HepG2 (cell line): ENCODE measurements around the gene RASA4B. TPM values are rescaled to one million over a fixed set of nuclear protein-coding genes. Genes with fewer than 3 reads are reported as not detected.

Source experiments
- ATF3 ChIP-seq: sonication (generic); formaldehyde crosslinking; IDR thresholded peaks from 2 replicates; pipeline ENCODE4 v1.4.0; 2020; ENCODE audit warnings: missing genetic modification reagents
- CCAR2 ChIP-seq: fragments of 200-400 bp; formaldehyde crosslinking; optimal IDR thresholded peaks from 2 replicates; pipeline ENCODE3; 2018; ENCODE audit warnings: low read depth, mild to moderate bottlenecking, low read length, moderate library complexity
- ETV6 ChIP-seq: sonication (generic); formaldehyde crosslinking; conservative IDR thresholded peaks from 2 replicates; pipeline ENCODE4 v1.4.0; 2020; ENCODE audit warnings: missing genetic modification reagents
- FIP1L1 ChIP-seq: fragments of 200-400 bp; formaldehyde crosslinking; IDR thresholded peaks from 2 replicates; pipeline ENCODE4 v1.6.1; 2018; ENCODE audit warnings: low read depth, mild to moderate bottlenecking, low read length, moderate library complexity, borderline replicate concordance; ENCODE audit not compliant: insufficient read depth
- GFI1 ChIP-seq: sonication (generic); formaldehyde crosslinking; IDR thresholded peaks from 2 replicates; pipeline ENCODE4 v1.5.0; 2020; ENCODE audit warnings: missing genetic modification reagents, mild to moderate bottlenecking, borderline replicate concordance
- HMGXB3 ChIP-seq: sonication (generic); formaldehyde crosslinking; IDR thresholded peaks from 2 replicates; pipeline ENCODE4 v1.4.0; 2020; ENCODE audit warnings: missing genetic modification reagents, borderline replicate concordance
- HOXA9 ChIP-seq: sonication (generic); formaldehyde crosslinking; IDR thresholded peaks from 2 replicates; pipeline ENCODE4 v1.8.1; 2022; ENCODE audit warnings: missing genetic modification reagents, mild to moderate bottlenecking, moderate library complexity, borderline replicate concordance
- KDM5A ChIP-seq: fragments of 200-600 bp; sonication (generic); IDR thresholded peaks from 2 replicates; pipeline ENCODE4 v1.7.0; 2018; ENCODE audit warnings: antibody characterized with exemption, mild to moderate bottlenecking, low read length, borderline replicate concordance
- MAF1 ChIP-seq: sonication (generic); formaldehyde crosslinking; IDR thresholded peaks from 2 replicates; pipeline ENCODE4 v1.5.0; 2020; ENCODE audit warnings: missing genetic modification reagents, borderline replicate concordance
- MATR3 ChIP-seq: sonication (generic); formaldehyde crosslinking; IDR thresholded peaks from 2 replicates; pipeline ENCODE4 v1.4.0; 2020; ENCODE audit warnings: missing genetic modification reagents
- MED13 ChIP-seq: sonication (generic); formaldehyde crosslinking; IDR thresholded peaks from 2 replicates; pipeline ENCODE4 v1.5.0; 2020; ENCODE audit warnings: missing genetic modification reagents
- NFYB ChIP-seq: sonication (generic); formaldehyde crosslinking; IDR thresholded peaks from 2 replicates; pipeline ENCODE4 v1.4.0; 2020; ENCODE audit warnings: missing genetic modification reagents
- PHF21A ChIP-seq: sonication (generic); formaldehyde crosslinking; IDR thresholded peaks from 2 replicates; pipeline ENCODE4 v1.5.0; 2020; ENCODE audit warnings: mild to moderate bottlenecking, missing genetic modification reagents
- PREB ChIP-seq: sonication (generic); formaldehyde crosslinking; IDR thresholded peaks from 2 replicates; pipeline ENCODE4 v1.4.0; 2020; ENCODE audit warnings: missing genetic modification reagents
- RFX1 ChIP-seq: fragments of 450-650 bp; IDR thresholded peaks from 2 replicates; pipeline ENCODE4 v1.6.1; 2017
- SAP130 ChIP-seq: IDR thresholded peaks from 2 replicates; pipeline ENCODE4 v1.6.1; 2016; ENCODE audit warnings: low read depth
- SOX5 ChIP-seq: IDR thresholded peaks from 2 replicates; pipeline ENCODE4 v1.6.1; 2016; ENCODE audit warnings: borderline replicate concordance
- XRCC5 ChIP-seq: fragments of 200-400 bp; formaldehyde crosslinking; optimal IDR thresholded peaks from 2 replicates; pipeline ENCODE3; 2017; ENCODE audit warnings: mild to moderate bottlenecking, low read length
- ZBTB14 ChIP-seq: sonication (generic); formaldehyde crosslinking; IDR thresholded peaks from 2 replicates; pipeline ENCODE4 v1.4.0; 2020; ENCODE audit warnings: missing genetic modification reagents
- ZBTB20 ChIP-seq: sonication (generic); formaldehyde crosslinking; IDR thresholded peaks from 2 replicates; pipeline ENCODE4 v1.8.1; 2023; ENCODE audit warnings: missing genetic modification reagents, low read depth, mild to moderate bottlenecking, borderline replicate concordance
- ZNF17 ChIP-seq: sonication (generic); formaldehyde crosslinking; IDR thresholded peaks from 2 replicates; pipeline ENCODE4 v1.5.0; 2020; ENCODE audit warnings: mild to moderate bottlenecking, missing genetic modification reagents
- ZNF337 ChIP-seq: sonication (generic); formaldehyde crosslinking; IDR thresholded peaks from 2 replicates; pipeline ENCODE4 v1.5.1; 2020; ENCODE audit warnings: missing genetic modification reagents, low read depth, mild to moderate bottlenecking, borderline replicate concordance
- ZNF746 ChIP-seq: sonication (generic); formaldehyde crosslinking; IDR thresholded peaks from 2 replicates; pipeline ENCODE4 v1.8.0; 2022; ENCODE audit warnings: mild to moderate bottlenecking, missing genetic modification reagents
- ZNF773 ChIP-seq: sonication (generic); formaldehyde crosslinking; IDR thresholded peaks from 2 replicates; pipeline ENCODE4 v1.4.0; 2020; ENCODE audit warnings: missing genetic modification reagents, borderline replicate concordance
- polyA plus RNA-seq, 8 experiments: library from polyadenylated mRNA; depleted of rRNA in 3 of 8; stranded (reverse) in 7 of 8; unstranded in 1 of 8; fragments of >200 nt; fragmentation: Illumina TruSeq in 4 of 8; extraction: Trizol in 4 of 8; gene quantifications; 2 replicates each; pipeline versions ENCODE4 v1.2.1 to v1.2.3, GENCODE V29; 2011 to 2016; ENCODE audit warnings: low read depth in 4 of 8, missing spikeins in 1 of 8, mixed read lengths in 1 of 8; ENCODE audit not compliant: insufficient read depth in 1 of 8
- total RNA-seq, 5 experiments: library from RNA; depleted of rRNA; stranded (reverse); fragments of >200 nt; fragmentation: Illumina TruSeq; extraction: Trizol; gene quantifications; 2 replicates each; pipeline ENCODE4 v1.2.3, GENCODE V29; 2016; ENCODE audit warnings: low read depth in 1 of 5

RASA4B gene
- total and polyA plus RNA-seq, 2 of the 13 experiments (the other 11 are each of a cell fraction or from before 2014, with no cell fraction given): 0.82 to 1.3 TPM

- TF ChIP-seq ETV6: no peak
- no peak for TF ChIP-seq ZNF17 (CRISPR knock-in tag)
- TF ChIP-seq MATR3 (CRISPR knock-in tag): no peak
- peak; percentile 60; the same call in 1 of the 2 replicates for TF ChIP-seq GFI1 (CRISPR knock-in tag)
- TF ChIP-seq ZBTB20 (CRISPR knock-in tag): no peak
- TF ChIP-seq SAP130 (CRISPR knock-in tag): peak; percentile 44; the same call in 1 of the 2 replicates
- no peak for TF ChIP-seq FIP1L1
- no peak for TF ChIP-seq MAF1 (CRISPR knock-in tag)
- TF ChIP-seq MED13 (CRISPR knock-in tag): no peak
- no peak for TF ChIP-seq RFX1
- TF ChIP-seq ZBTB14 (CRISPR knock-in tag): no peak
- TF ChIP-seq KDM5A: no peak
- TF ChIP-seq PREB (CRISPR knock-in tag): no peak
- no peak for TF ChIP-seq HOXA9 (CRISPR knock-in tag)
- no peak for TF ChIP-seq NFYB (CRISPR knock-in tag)
- TF ChIP-seq CCAR2: no peak
- TF ChIP-seq ZNF746 (CRISPR knock-in tag): no peak
- peak; percentile 62; the same call in 1 of the 2 replicates for TF ChIP-seq SOX5
- 0 out of 2 replicates have a peak, but pooled peaks have one; percentile 30 for TF ChIP-seq HMGXB3 (CRISPR knock-in tag)
- peak; percentile 55; the same call in 1 of the 2 replicates for TF ChIP-seq ATF3 (CRISPR knock-in tag)
- 0 out of 2 replicates have a peak, but pooled peaks have one; percentile 37 for TF ChIP-seq PHF21A
- TF ChIP-seq XRCC5: no peak
- TF ChIP-seq ZNF773 (CRISPR knock-in tag): no peak
- no peak for TF ChIP-seq ZNF337
These were observed 77.4 kb downstream of the RASA4B start (continued) for GRCh38 chr7:102439963-102440795.
